KMS-11 (cell line): ENCODE results near the gene UBE3A.
"Not testable (repeated sequence)": the region's sequence is repeated elsewhere in the genome, so short reads cannot be mapped to it uniquely, and the experiment has no call there.

ENCODE experiments used
- H2AFZ ChIP-seq: fragments of 200-600 bp; sonication (generic); 2 replicates; pipeline ENCODE4 v1.6.1; 2016; ENCODE audit warnings: antibody characterized with exemption, mixed run types, low read depth
- H3K27ac ChIP-seq: fragments of 200-600 bp; sonication (generic); 2 replicates; pipeline ENCODE4 v1.6.1; 2016; ENCODE audit warnings: mild to moderate bottlenecking, mixed run types
- H3K27me3 ChIP-seq: fragments of 200-600 bp; sonication (generic); 2 replicates; pipeline ENCODE4 v1.6.1; 2017; ENCODE audit warnings: mild to moderate bottlenecking, low read depth, mixed run types, moderate library complexity; ENCODE audit not compliant: insufficient read depth
- H3K36me3 ChIP-seq: fragments of 200-600 bp; sonication (generic); 2 replicates; pipeline ENCODE4 v1.6.1; 2017; ENCODE audit warnings: mild to moderate bottlenecking, mixed run types; ENCODE audit not compliant: insufficient read depth
- H3K4me1 ChIP-seq: fragments of 200-600 bp; sonication (generic); 2 replicates; pipeline ENCODE4 v1.6.1; 2016; ENCODE audit warnings: mild to moderate bottlenecking, low read depth, mixed run types; ENCODE audit not compliant: poor library complexity, severe bottlenecking
- H3K4me2 ChIP-seq: fragments of 200-600 bp; sonication (generic); 2 replicates; pipeline ENCODE4 v1.7.0; 2016; ENCODE audit warnings: mild to moderate bottlenecking, mixed run types
- H3K4me3 ChIP-seq: fragments of 200-600 bp; sonication (generic); IDR thresholded peaks from 2 replicates; pipeline ENCODE4 v1.6.1; 2017; ENCODE audit warnings: low read depth, low read length, mixed read lengths; ENCODE audit not compliant: insufficient read depth
- H3K79me2 ChIP-seq: fragments of 200-600 bp; sonication (generic); 2 replicates; pipeline ENCODE4 v1.6.1; 2016; ENCODE audit warnings: low read depth, mixed run types; ENCODE audit not compliant: insufficient read depth
- H3K9ac ChIP-seq: fragments of 200-600 bp; sonication (generic); 2 replicates; pipeline ENCODE4 v1.6.1; 2016; ENCODE audit warnings: mild to moderate bottlenecking, mixed run types
- H4K20me1 ChIP-seq: fragments of 200-600 bp; sonication (generic); 2 replicates; pipeline ENCODE4 v1.6.1; 2016; ENCODE audit warnings: mild to moderate bottlenecking, mixed run types; ENCODE audit not compliant: insufficient read depth
- TF ChIP-seq, protein P1 (sequence below): fragments of 200-600 bp; sonication (generic); conservative IDR thresholded peaks from 2 replicates; pipeline ENCODE4 v1.6.1; 2017; ENCODE audit warnings: low read depth, mild to moderate bottlenecking, antibody characterized with exemption, low read length, moderate library complexity, mixed read lengths

The UBE3A gene

DNA sequence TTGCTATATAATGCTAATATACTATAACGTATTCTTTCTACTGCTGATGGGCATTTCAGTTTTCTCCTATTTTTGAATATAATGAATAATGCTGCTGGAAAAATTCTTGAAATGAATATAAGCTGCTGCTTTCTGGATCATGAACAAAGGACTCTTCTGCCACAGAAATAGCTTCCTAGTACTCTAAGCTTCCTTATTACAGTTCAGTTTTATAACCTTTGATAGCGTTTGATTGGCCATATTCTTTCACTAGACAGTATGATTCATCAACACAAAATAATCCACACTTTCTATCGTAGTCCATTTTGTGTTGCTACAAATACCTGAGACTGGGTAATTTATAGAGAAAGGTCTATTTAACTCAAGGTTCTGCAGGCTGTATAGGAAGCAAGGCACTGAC is 16.4 kb upstream of the UBE3A start:
- Histone ChIP-seq H3K27ac (no peak overlapping the region), H3K4me3 (no peak overlapping the region), H3K27me3 (no peaks in the 10 kb centered on the region), H2AFZ (no peak overlapping the region), H4K20me1 (no peaks in the 10 kb centered on the region), H3K9ac (no peak overlapping the region), H3K4me1 (no peaks in the 10 kb centered on the region), H3K4me2 (no peak overlapping the region), H3K36me3 (no peaks in the 10 kb centered on the region), H3K79me2 (no peaks in the 10 kb centered on the region)
- TF ChIP-seq, protein P1, sequence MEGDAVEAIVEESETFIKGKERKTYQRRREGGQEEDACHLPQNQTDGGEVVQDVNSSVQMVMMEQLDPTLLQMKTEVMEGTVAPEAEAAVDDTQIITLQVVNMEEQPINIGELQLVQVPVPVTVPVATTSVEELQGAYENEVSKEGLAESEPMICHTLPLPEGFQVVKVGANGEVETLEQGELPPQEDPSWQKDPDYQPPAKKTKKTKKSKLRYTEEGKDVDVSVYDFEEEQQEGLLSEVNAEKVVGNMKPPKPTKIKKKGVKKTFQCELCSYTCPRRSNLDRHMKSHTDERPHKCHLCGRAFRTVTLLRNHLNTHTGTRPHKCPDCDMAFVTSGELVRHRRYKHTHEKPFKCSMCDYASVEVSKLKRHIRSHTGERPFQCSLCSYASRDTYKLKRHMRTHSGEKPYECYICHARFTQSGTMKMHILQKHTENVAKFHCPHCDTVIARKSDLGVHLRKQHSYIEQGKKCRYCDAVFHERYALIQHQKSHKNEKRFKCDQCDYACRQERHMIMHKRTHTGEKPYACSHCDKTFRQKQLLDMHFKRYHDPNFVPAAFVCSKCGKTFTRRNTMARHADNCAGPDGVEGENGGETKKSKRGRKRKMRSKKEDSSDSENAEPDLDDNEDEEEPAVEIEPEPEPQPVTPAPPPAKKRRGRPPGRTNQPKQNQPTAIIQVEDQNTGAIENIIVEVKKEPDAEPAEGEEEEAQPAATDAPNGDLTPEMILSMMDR = no peak

DNA sequence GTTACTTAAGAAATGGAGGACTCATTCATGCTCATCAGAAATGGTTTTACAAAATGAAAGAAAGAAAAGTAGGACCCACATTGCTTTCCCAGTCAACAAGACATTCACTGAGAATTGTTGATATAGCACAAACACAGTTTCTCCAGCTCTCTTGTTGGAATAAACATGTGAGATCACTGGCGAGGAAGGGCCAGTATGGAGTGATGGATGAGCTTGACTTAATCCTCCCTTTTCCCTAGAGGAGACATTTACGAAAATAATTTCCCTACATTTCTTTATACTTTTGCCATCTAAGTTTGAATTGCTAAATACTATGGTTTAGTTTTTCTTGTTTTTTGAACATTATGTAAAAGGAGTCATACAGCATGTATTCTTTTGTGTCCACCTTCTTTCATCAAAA is 15.9 kb upstream of the UBE3A start:
- no peak overlapping the region for H3K27ac ChIP-seq
- TF ChIP-seq, protein P1 = no peak

DNA sequence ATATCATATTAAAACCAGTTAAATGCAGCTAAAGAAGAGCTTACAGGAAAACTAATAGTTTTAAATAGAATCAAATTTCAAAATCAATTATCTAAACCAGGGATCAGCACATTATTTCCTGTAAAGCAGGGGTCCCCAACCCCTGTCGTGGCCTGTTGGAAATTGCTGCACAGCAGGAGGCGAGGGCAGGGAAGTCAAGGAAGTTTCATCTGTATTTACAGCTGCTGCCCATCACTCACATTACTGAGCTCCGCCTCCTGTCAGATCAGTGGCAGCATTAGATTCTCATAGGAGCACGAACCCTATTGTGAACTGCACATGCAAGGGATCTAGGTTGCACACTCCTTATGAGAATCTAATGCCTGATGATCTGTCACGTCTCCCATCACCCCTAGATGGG is 14.4 kb upstream of the UBE3A start:
- not testable (repeated sequence) for H2AFZ ChIP-seq, H3K36me3 ChIP-seq, H3K4me1 ChIP-seq, H3K4me3 ChIP-seq, H3K27ac ChIP-seq, H3K4me2 ChIP-seq, H3K27me3 ChIP-seq, H3K9ac ChIP-seq, H3K79me2 ChIP-seq, H4K20me1 ChIP-seq

More for the DNA sequence above, 15.9 kb upstream of the UBE3A start:
- H3K27me3 ChIP-seq = no peaks in the 10 kb centered on the region
- H3K79me2 ChIP-seq = no peaks in the 10 kb centered on the region
- H3K4me2 ChIP-seq = no peak overlapping the region
- H4K20me1 ChIP-seq = no peaks in the 10 kb centered on the region
- no peak overlapping the region for H2AFZ ChIP-seq
- H3K9ac ChIP-seq = no peak overlapping the region
- no peaks in the 10 kb centered on the region for H3K4me1 ChIP-seq
- H3K36me3 ChIP-seq = no peaks in the 10 kb centered on the region
- no peak overlapping the region for H3K4me3 ChIP-seq

DNA sequence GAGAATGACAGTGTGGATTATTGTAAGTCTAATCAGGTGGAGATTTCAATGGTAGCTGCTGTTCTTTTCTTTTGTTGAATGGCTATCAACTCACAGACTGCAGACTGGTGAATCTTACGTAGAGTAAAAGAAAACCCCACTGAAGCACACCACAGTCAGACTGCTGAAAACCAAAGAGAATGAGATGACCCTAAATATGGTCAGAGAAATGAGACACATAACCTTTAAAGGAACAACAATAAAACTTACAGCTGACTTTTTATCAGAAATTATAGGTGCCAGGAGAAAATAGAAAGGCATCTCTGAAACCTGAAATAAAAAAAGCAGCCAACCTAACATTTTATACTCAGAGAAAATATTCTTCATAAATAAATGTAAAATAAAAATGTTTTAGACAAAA is 12.7 kb upstream of the UBE3A start:
- Histone ChIP-seq H3K27ac (no peak overlapping the region), H3K36me3 (no peaks in the 10 kb centered on the region), H3K79me2 (no peaks in the 10 kb centered on the region), H3K4me2 (no peak overlapping the region), H4K20me1 (no peaks in the 10 kb centered on the region), H3K9ac (no peak overlapping the region), H2AFZ (no peak overlapping the region), H3K4me1 (no peaks in the 10 kb centered on the region), H3K4me3 (no peak overlapping the region), H3K27me3 (no peaks in the 10 kb centered on the region)
- TF ChIP-seq, protein P1 = no peak

DNA sequence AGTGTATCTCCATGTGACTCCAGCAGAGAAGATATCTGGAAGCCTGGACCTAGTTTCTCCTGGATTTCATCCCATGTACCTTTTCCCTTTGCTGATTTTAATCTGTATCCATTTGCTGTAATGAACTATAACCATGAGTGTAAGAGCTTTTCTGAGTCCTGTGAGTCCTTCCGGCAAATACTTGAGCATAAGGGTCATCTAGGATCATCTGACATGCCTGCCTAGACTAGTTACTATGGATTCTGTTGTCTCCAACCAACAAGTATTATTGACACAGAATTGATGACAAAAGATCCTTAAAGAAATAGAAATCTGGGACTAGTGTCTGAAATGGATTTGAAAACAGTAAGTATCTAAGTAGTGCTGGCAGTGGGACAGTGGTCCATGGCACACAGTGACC is 11.3 kb upstream of the UBE3A start:
- Histone ChIP-seq H3K36me3 (no peaks in the 10 kb centered on the region), H3K79me2 (no peaks in the 10 kb centered on the region)
- TF ChIP-seq, protein P1 = no peak

More for the DNA sequence above, 11.3 kb upstream of the UBE3A start:
- Histone ChIP-seq H3K4me1 (no peaks in the 10 kb centered on the region), H3K27me3 (no peaks in the 10 kb centered on the region), H3K4me3 (no peak overlapping the region), H3K9ac (no peak overlapping the region), H3K27ac (no peak overlapping the region), H4K20me1 (no peaks in the 10 kb centered on the region), H3K4me2 (no peak overlapping the region), H2AFZ (no peak overlapping the region)
